ENCODE measurements around the gene PIN1. TPM values are rescaled to one million over a fixed set of nuclear protein-coding genes. Genes with fewer than 3 reads are reported as not detected.

PIN1 gene
- total RNA-seq, 1 experiment from 2014 or later, result 90.1 TPM

DNA sequence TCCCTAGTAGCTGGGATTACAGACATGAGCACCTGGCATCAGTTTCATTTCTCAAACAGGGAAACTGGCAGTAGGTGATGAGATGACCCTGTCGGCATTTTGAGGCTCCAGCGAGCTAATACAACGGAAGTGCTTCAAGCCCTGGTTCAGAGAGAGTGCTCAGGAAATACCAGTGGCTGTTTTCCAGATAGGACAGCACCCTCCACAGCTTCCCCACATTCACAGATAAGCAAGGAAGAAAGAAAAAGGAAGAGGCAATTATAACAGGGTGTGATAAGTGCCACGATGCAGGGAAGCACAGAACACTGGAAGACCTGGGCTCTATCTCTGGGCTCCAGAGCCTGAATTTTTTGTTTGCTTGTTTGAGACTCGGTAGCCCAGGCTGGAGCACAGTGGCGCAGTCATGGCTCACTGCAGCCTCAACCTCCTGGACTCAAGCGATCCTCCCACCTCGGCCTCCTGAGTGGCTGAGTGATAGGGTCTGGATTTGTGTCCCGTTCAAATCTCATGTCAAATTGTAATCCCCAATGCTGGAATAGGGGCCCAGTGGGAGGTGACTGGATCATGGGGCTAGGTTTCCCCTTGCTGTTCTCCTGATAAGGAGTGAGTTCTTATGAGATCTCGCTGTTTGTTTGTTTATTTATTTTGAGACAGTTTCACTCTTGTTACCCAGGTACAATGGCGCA lies 43.5 kb downstream of the PIN1 start:
- no peaks in the 10 kb centered on the region; the same call in 1 of the 2 replicates for H3K27me3 ChIP-seq
- H3K9me3 ChIP-seq (replicated peaks), result no peaks in the 10 kb centered on the region
- H3K4me1 ChIP-seq, result no peaks in the 10 kb centered on the region
- no peaks in the 10 kb centered on the region for H3K36me3 ChIP-seq
- H3K4me3 ChIP-seq, result no peak overlapping the region
- no peak for DNase-seq
- H3K27ac ChIP-seq, result no peak overlapping the region

GRCh38 chr19:9881720-9882119 lies 46.6 kb downstream of the PIN1 start:
- Histone ChIP-seq H3K27me3 (no peaks in the 10 kb centered on the region), H3K9me3 (replicated peaks) (no peaks in the 10 kb centered on the region)

GRCh38 chr19:9883231-9883758 lies 48.2 kb downstream of the PIN1 start:
- Histone ChIP-seq H3K27ac (no peak overlapping the region), H3K36me3 (no peaks in the 10 kb centered on the region), H3K27me3 (no peaks in the 10 kb centered on the region), H3K4me3 (no peak overlapping the region), H3K9me3 (replicated peaks) (no peaks in the 10 kb centered on the region), H3K4me1 (no peaks in the 10 kb centered on the region)
- DNase-seq, result peak; percentile 55 to 70

More at GRCh38 chr19:9881720-9882119, 46.6 kb downstream of the PIN1 start:
- no peak overlapping the region for H3K27ac ChIP-seq
- DNase-seq, result peak in 1 of 2 experiments; percentile 22
- H3K4me1 ChIP-seq, result no peaks in the 10 kb centered on the region
- no peak overlapping the region for H3K4me3 ChIP-seq
- H3K36me3 ChIP-seq, result no peaks in the 10 kb centered on the region

DNA sequence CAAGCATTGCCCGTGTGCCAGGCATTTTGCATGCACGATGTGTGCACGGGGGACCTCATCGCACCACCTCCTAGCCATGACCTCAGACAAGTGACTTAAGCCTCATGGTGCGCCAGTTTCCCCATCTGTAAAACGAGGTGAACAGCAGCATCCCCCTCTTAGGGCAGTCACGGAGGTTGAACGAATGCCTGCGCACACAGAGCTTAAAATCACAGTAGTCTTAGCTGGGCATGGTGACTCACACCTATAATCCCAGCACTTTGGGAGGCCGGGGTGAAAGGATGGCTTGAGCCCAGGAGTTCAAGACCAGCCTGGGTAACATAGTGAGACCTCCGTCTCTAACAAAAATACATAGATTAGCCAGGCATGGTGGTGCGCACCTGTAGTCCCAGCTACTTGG lies 48.6 kb downstream of the PIN1 start:
- Histone ChIP-seq H3K9me3 (replicated peaks) (no peaks in the 10 kb centered on the region), H3K27me3 (no peaks in the 10 kb centered on the region), H3K4me1 (no peaks in the 10 kb centered on the region), H3K4me3 (no peak overlapping the region), H3K27ac (no peak overlapping the region), H3K36me3 (no peaks in the 10 kb centered on the region)
- DNase-seq, result no peak

GRCh38 chr19:9885077-9885552 lies 50.0 kb downstream of the PIN1 start:
- DNase-seq, result peak in 1 of 2 experiments; percentile 10
- H3K4me3 ChIP-seq, result no peak overlapping the region
- H3K4me1 ChIP-seq, result no peaks in the 10 kb centered on the region
- no peak overlapping the region for H3K27ac ChIP-seq
- no peaks in the 10 kb centered on the region for H3K36me3 ChIP-seq
- H3K27me3 ChIP-seq, result no peaks in the 10 kb centered on the region
- no peaks in the 10 kb centered on the region for H3K9me3 ChIP-seq (replicated peaks)

DNA sequence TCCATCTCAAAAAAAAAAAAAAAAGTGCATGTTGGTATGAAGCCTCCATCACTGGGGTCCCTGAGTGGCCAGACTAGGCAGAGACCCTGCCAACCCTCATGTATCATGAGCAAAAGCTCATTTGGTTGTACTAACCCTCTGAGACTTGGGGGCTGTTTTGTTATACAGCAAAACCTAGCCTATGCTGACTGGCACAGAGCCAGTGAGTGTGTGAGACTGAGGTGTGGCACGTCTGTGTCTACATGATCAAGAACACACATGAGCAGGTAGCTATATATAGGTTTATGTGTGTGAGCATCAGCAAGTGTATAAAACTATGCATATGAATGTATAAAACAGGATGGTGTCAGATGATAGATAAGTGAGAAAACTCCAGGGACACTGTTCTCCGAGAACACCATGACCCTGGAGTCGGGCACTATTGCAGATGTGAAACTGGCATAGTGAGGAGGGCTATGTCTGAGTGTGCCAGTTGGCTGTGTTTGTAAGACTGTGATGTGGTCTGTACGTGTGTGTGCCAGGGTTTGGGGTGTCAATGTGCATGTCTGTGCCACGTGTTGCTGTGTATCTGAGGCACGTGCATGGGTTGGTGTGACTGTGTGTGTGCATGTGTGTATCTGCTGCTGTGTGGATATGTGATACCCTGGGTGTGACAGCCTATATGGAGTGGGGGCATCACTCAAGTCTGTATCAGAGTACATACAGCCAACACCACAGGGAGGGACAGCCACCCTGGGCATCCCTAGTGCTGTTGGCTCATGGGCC lies 56.7 kb downstream of the PIN1 start:
- H3K9me3 ChIP-seq (replicated peaks), result no peaks in the 10 kb centered on the region
- no peak for DNase-seq
- no peak overlapping the region for H3K4me3 ChIP-seq
- no peak overlapping the region for H3K27ac ChIP-seq
- H3K4me1 ChIP-seq, result no peaks in the 10 kb centered on the region
- H3K27me3 ChIP-seq, result no peaks in the 10 kb centered on the region
- H3K36me3 ChIP-seq, result no peaks in the 10 kb centered on the region

Other genes with a start within 250 kb of the PIN1 start
- 26.5 and 26.9 TPM in 2 replicates for gene ZNF561, start 214.1 kb upstream of the PIN1 start, total RNA-seq (2014; rRNA removed; shearing (Covaris generic))
- 34.7 and 37.6 TPM in 2 replicates for gene ZNF562, start 160.2 kb upstream of the PIN1 start, total RNA-seq (2014; rRNA removed; shearing (Covaris generic))
- gene ZNF846, start 66.6 kb upstream of the PIN1 start, total RNA-seq (2014; rRNA removed; shearing (Covaris generic)), result 0.89 and 3.1 TPM in 2 replicates
- gene FBXL12, start 16.2 kb upstream of the PIN1 start, total RNA-seq (2014; rRNA removed; shearing (Covaris generic)), result 20.0 and 20.6 TPM in 2 replicates
- gene UBL5, start 7.4 kb upstream of the PIN1 start, total RNA-seq (2014; rRNA removed; shearing (Covaris generic)), result 250 and 326 TPM in 2 replicates
- gene OLFM2, start 101.2 kb downstream of the PIN1 start, total RNA-seq (2014; rRNA removed; shearing (Covaris generic)), result 0.20 TPM in 1 of 2 replicates, not detected in the other
- not detected in 2 replicates for gene COL5A3, start 175.2 kb downstream of the PIN1 start, total RNA-seq (2014; rRNA removed; shearing (Covaris generic))
- not detected in 2 replicates for gene RDH8, start 178.2 kb downstream of the PIN1 start, total RNA-seq (2014; rRNA removed; shearing (Covaris generic))

Data from SJCRH30 (cell line).